Measurements from ENCODE around the gene CPA2.

DNA sequence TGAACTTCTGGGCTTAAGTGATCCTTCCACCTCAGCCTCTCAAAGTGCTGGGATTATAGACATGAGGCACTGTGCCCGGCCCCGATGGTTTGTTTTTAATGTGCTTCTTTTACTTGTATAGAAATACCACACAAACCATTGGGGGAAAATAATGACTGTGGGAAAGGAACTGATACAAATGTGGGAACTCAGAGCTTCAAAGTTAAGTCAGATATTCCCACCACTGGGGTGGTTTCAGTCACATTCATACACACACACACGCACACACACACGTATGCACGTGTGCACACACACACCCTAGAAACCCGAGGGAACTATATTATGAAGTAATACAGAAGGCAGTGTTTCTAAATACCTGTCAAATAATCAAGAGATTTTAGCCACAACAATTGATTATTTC lies 43.3 kb downstream of the CPA2 start:
- TF ChIP-seq, protein P1, sequence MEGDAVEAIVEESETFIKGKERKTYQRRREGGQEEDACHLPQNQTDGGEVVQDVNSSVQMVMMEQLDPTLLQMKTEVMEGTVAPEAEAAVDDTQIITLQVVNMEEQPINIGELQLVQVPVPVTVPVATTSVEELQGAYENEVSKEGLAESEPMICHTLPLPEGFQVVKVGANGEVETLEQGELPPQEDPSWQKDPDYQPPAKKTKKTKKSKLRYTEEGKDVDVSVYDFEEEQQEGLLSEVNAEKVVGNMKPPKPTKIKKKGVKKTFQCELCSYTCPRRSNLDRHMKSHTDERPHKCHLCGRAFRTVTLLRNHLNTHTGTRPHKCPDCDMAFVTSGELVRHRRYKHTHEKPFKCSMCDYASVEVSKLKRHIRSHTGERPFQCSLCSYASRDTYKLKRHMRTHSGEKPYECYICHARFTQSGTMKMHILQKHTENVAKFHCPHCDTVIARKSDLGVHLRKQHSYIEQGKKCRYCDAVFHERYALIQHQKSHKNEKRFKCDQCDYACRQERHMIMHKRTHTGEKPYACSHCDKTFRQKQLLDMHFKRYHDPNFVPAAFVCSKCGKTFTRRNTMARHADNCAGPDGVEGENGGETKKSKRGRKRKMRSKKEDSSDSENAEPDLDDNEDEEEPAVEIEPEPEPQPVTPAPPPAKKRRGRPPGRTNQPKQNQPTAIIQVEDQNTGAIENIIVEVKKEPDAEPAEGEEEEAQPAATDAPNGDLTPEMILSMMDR (IDR thresholded peaks at IDR 0.05): no peak
- TF ChIP-seq POLR2A (IDR thresholded peaks at IDR 0.05): no peak
